Breast epithelium (tissue), 3 donors: ENCODE results near the gene NLRP1.

Experiments used
- POLR2A ChIP-seq: fragments of 450-650 bp; IDR thresholded peaks from one replicate; pipeline ENCODE4 v1.6.1; 2016; ENCODE audit warnings: antibody characterized with exemption, mild to moderate bottlenecking, moderate library complexity
- TF ChIP-seq, protein P1 (sequence below), 3 donors: fragments of 450-650 bp; IDR thresholded peaks; one replicate each; pipeline ENCODE4 v1.5.1; 2016 to 2017; ENCODE audit warnings: antibody characterized with exemption in 3 of 3, mild to moderate bottlenecking in 3 of 3, moderate library complexity in 3 of 3

DNA sequence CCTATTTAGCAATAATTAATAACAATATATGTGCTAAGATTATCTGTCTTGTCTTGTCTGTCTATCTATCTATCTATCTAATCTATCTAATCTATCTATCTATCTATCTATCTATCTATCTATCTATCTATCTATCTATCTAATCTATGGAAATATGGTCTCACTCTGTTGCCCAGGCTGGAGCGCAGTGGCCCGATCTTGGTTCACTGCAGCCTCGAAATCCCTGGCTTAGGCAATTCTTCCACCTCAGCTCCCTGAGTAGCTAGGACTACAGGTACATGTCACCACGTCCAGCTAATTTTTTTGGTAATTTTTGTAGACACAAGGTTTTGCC, 53.3 kb downstream of the NLRP1 start:
- TF ChIP-seq, protein P1, sequence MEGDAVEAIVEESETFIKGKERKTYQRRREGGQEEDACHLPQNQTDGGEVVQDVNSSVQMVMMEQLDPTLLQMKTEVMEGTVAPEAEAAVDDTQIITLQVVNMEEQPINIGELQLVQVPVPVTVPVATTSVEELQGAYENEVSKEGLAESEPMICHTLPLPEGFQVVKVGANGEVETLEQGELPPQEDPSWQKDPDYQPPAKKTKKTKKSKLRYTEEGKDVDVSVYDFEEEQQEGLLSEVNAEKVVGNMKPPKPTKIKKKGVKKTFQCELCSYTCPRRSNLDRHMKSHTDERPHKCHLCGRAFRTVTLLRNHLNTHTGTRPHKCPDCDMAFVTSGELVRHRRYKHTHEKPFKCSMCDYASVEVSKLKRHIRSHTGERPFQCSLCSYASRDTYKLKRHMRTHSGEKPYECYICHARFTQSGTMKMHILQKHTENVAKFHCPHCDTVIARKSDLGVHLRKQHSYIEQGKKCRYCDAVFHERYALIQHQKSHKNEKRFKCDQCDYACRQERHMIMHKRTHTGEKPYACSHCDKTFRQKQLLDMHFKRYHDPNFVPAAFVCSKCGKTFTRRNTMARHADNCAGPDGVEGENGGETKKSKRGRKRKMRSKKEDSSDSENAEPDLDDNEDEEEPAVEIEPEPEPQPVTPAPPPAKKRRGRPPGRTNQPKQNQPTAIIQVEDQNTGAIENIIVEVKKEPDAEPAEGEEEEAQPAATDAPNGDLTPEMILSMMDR (IDR thresholded peaks at IDR 0.05) = no peak
- no peak for TF ChIP-seq POLR2A
